CD8-positive, alpha-beta memory T cell (primary cell): ENCODE data around the gene POLD4. TPM values are rescaled to one million over a fixed set of nuclear protein-coding genes. Genes with fewer than 3 reads are reported as not detected.
"Not testable (repeated sequence)": the region's sequence is repeated elsewhere in the genome, so short reads cannot be mapped to it uniquely, and the experiment has no call there.

ENCODE experiments used
- CTCF ChIA-PET: fragments of 350-600 bp; sonication (Branson Sonifier 250); formaldehyde crosslinking; loops from one replicate; lab custom pipeline; 2021; ENCODE audit warnings: antibody characterized with exemption; lab: Charles Lee
- POLR2A ChIA-PET: fragments of 350-600 bp; sonication (Branson Sonifier 250); formaldehyde crosslinking; loops from one replicate; lab custom pipeline; 2021; ENCODE audit warnings: antibody characterized with exemption; lab: Charles Lee
- DNase-seq, 5 donors: peaks; one replicate each; pipeline versions ENCODE4 v3.0.0 to v3.0.0-alpha.2; 2020 to 2022; ENCODE audit warnings: mixed read lengths in 1 of 5
- H3K27ac ChIP-seq: one replicate; pipeline ENCODE4 v1.7.0; 2013; ENCODE audit warnings: low read depth, mild to moderate bottlenecking, low read length, moderate library complexity
- H3K27me3 ChIP-seq: 2 replicates; pipeline ENCODE4 v1.7.0; 2013; ENCODE audit warnings: low read length, mild to moderate bottlenecking; ENCODE audit not compliant: insufficient read depth, poor library complexity, severe bottlenecking
- H3K36me3 ChIP-seq: 2 replicates; pipeline ENCODE4 v1.7.0; 2013; ENCODE audit warnings: mild to moderate bottlenecking, low read length, moderate library complexity; ENCODE audit not compliant: insufficient read depth
- H3K4me1 ChIP-seq: 2 replicates; pipeline ENCODE4 v1.7.0; 2013; ENCODE audit warnings: mild to moderate bottlenecking, low read length, moderate library complexity; ENCODE audit not compliant: insufficient read depth
- H3K4me3 ChIP-seq: 2 replicates; pipeline ENCODE4 v1.7.0; 2013; ENCODE audit warnings: mild to moderate bottlenecking, low read length
- H3K9me3 ChIP-seq: 2 replicates; pipeline ENCODE4 v1.7.0; 2013; ENCODE audit warnings: mild to moderate bottlenecking, low read length
- H3K27ac Mint-ChIP-seq, 8 donors: one replicate each; pipeline ENCODE4 v1.8.0; 2020 to 2021; ENCODE audit warnings: mixed read lengths in 8 of 8, mild to moderate bottlenecking in 6 of 8, inconsistent platforms in 3 of 8, moderate library complexity in 3 of 8
- H3K27me3 Mint-ChIP-seq, 2 donors: one replicate each; pipeline ENCODE4 v1.8.0; 2020 to 2021; ENCODE audit warnings: mixed read lengths in 2 of 2, mild to moderate bottlenecking in 1 of 2, moderate library complexity in 1 of 2
- H3K36me3 Mint-ChIP-seq, 3 donors: one replicate each; pipeline ENCODE4 v1.8.0; 2020 to 2021; ENCODE audit warnings: mixed read lengths in 3 of 3, inconsistent platforms in 1 of 3, mild to moderate bottlenecking in 1 of 3
- H3K4me1 Mint-ChIP-seq, 3 donors: one replicate each; pipeline ENCODE4 v1.8.0; 2020 to 2021; ENCODE audit warnings: mixed read lengths in 3 of 3, inconsistent platforms in 1 of 3, mild to moderate bottlenecking in 1 of 3
- H3K4me3 Mint-ChIP-seq, 7 donors: one replicate each; pipeline ENCODE4 v1.8.0; 2020 to 2021; ENCODE audit warnings: mixed read lengths in 7 of 7, mild to moderate bottlenecking in 6 of 7, moderate library complexity in 4 of 7, inconsistent platforms in 2 of 7
- H3K9me3 Mint-ChIP-seq, 5 donors: one replicate each; pipeline ENCODE4 v1.8.0; 2020 to 2022; ENCODE audit warnings: mixed read lengths in 5 of 5, mild to moderate bottlenecking in 3 of 5, moderate library complexity in 2 of 5, inconsistent platforms in 1 of 5
- polyA plus RNA-seq: library from polyadenylated mRNA; unstranded; fragments of 300-500 nt; fragmentation: Illumina TruSeq; gene quantifications from one replicate; pipeline ENCODE4 v1.2.3, GENCODE V29; 2021
- total RNA-seq, 2 experiments: library from RNA; stranded (reverse); gene quantifications; one replicate each; pipeline ENCODE4 v1.2.3, GENCODE V29; 2021

The POLD4 gene
- total RNA-seq: 10 to 100 TPM; 32.3 to 37.8 TPM
- 91.2 TPM for polyA plus RNA-seq

- Mint-ChIP-seq H3K27ac (peak within 1 kb of the TSS; percentile 97 to 99 (median 98)), H3K4me1 (peaks cover 35 to 69% (median 55%) of the 10 kb centered on the region in 3 donors), H3K4me3 (peak within 1 kb of the TSS; percentile 92 to 98 (median 95)), H3K27me3 (no peaks in the 10 kb centered on the region), H3K9me3 (no peaks in the 10 kb centered on the region), H3K36me3 (peaks cover 0 to 12% (median 2%) of the 10 kb centered on the region in 3 donors)
- H3K36me3 ChIP-seq: no peaks in the 10 kb centered on the region
- no peaks in the 10 kb centered on the region for H3K27me3 ChIP-seq
- CTCF ChIA-PET: interaction anchor here (0.6 to 19.6 kb wide), 14 partner anchors 11 to 152 kb away, joined by 3 to 860 read pairs (median 7); partner anchors contain the start of genes CLCF1, PITPNM1, PPP1CA and PTPRCAP
- peaks cover 50% of the 10 kb centered on the region for H3K4me1 ChIP-seq
- H3K9me3 ChIP-seq: no peaks in the 10 kb centered on the region
- H3K4me3 ChIP-seq: peak within 1 kb of the TSS; percentile 96
- POLR2A ChIA-PET: interaction anchor here (0.5 to 4.1 kb wide), 29 partner anchors 9 to 791 kb away, joined by 3 to 51 read pairs (median 5); partner anchors contain the start of genes AIP, ANKRD13D, CLCF1 and KDM2A
- peak within 1 kb of the TSS; percentile 96 for H3K27ac ChIP-seq
- peak; percentile 92 to 97 (median 96) for DNase-seq
Observed at GRCh38 chr11:67353317-67354074, at the start of gene POLD4. Gene POLD4 (minus strand): TSS chr11:67353546. CDS start chr11:67353399, 147 bp downstream.

GRCh38 chr11:67403085-67403484 is 49.7 kb upstream of the POLD4 start:
- not testable (repeated sequence) for H3K27me3 ChIP-seq, H3K9me3 ChIP-seq, DNase-seq, H3K27me3 Mint-ChIP-seq, H3K9me3 Mint-ChIP-seq
- H3K4me3 Mint-ChIP-seq: peak overlapping the region; percentile 95 to 99 (median 98)
- POLR2A ChIA-PET: interaction anchor here (0.5 to 5.6 kb wide), 18 partner anchors 10 to 1842 kb away, joined by 3 to 203 read pairs (median 9); partner anchors contain the start of genes AIP, POLD4, PTPRCAP and RAD9A
- Histone ChIP-seq H3K27ac (peak overlapping the region; percentile 67), H3K4me3 (peak overlapping the region; percentile 82), H3K4me1 (peaks cover 75% of the 10 kb centered on the region), H3K36me3 (peaks cover 27% of the 10 kb centered on the region)
- CTCF ChIA-PET: interaction anchor here (1.3 to 5.7 kb wide), 13 partner anchors 11 to 104 kb away, joined by 3 to 108 read pairs (median 14); partner anchors contain the start of genes AIP, CARNS1, CDK2AP2 and PITPNM1
- H3K27ac Mint-ChIP-seq: peak overlapping the region; percentile 82 to 99 (median 93)
- peaks cover 43 to 82% (median 56%) of the 10 kb centered on the region in 3 donors for H3K4me1 Mint-ChIP-seq
- H3K36me3 Mint-ChIP-seq: peaks cover 8 to 67% (median 9%) of the 10 kb centered on the region in 3 donors

DNA sequence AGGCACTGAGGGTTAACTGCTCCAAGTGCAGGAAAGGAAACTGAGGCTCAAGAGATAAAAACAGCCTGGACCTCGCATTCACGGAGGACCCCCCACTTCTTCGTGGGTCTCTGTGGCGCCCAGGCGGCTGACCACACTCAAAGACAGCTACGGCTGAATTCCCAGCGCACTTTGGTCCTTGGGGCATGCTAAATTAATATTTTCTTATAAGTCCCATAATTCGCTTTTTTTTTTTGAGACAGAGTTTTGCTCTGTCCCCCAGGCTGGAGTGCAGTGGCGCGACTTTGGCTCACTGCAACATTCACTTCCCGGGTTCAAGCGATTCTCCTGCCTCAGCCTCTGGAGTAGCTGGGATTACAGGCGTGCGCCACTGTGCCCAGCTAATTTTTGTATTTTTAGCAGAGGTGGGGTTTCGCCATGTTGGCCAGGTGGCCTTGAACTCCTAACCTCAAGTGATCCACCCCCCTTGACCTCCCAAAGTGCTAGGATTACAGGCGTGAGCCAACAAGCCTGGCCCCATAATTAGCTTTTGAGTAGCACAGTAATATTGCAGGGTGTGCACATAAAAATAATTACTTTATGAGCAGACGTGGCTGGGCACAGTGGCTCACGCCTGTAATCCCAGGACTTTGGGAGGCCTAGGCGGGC is 49.0 kb upstream of the POLD4 start:
- POLR2A ChIA-PET: interaction anchor here (0.7 to 5.6 kb wide), 23 partner anchors 10 to 212 kb away, joined by 3 to 203 read pairs (median 8); partner anchors contain the start of genes AIP, ANKRD13D, CORO1B and POLD4
- DNase-seq: peak in 1 of 5 donors; percentile 47
- H3K9me3 Mint-ChIP-seq, H3K27me3 Mint-ChIP-seq, H3K9me3 ChIP-seq, H3K27me3 ChIP-seq: not testable (repeated sequence)
- peaks cover 41 to 82% (median 55%) of the 10 kb centered on the region in 3 donors for H3K4me1 Mint-ChIP-seq
- Histone ChIP-seq H3K27ac (peak overlapping the region; percentile 73), H3K4me3 (peak overlapping the region; percentile 82), H3K4me1 (peaks cover 74% of the 10 kb centered on the region), H3K36me3 (peaks cover 35% of the 10 kb centered on the region)
- H3K27ac Mint-ChIP-seq: peak overlapping the region; percentile 72 to 97 (median 86)
- CTCF ChIA-PET: interaction anchor here (1.1 to 7.2 kb wide), 26 partner anchors 10 to 212 kb away, joined by 3 to 108 read pairs (median 6); partner anchors contain the start of genes AIP, ANKRD13D, CARNS1 and CDK2AP2
- peak overlapping the region; percentile 79 to 99 (median 95) for H3K4me3 Mint-ChIP-seq
- peaks cover 6 to 69% (median 9%) of the 10 kb centered on the region in 3 donors for H3K36me3 Mint-ChIP-seq

DNA sequence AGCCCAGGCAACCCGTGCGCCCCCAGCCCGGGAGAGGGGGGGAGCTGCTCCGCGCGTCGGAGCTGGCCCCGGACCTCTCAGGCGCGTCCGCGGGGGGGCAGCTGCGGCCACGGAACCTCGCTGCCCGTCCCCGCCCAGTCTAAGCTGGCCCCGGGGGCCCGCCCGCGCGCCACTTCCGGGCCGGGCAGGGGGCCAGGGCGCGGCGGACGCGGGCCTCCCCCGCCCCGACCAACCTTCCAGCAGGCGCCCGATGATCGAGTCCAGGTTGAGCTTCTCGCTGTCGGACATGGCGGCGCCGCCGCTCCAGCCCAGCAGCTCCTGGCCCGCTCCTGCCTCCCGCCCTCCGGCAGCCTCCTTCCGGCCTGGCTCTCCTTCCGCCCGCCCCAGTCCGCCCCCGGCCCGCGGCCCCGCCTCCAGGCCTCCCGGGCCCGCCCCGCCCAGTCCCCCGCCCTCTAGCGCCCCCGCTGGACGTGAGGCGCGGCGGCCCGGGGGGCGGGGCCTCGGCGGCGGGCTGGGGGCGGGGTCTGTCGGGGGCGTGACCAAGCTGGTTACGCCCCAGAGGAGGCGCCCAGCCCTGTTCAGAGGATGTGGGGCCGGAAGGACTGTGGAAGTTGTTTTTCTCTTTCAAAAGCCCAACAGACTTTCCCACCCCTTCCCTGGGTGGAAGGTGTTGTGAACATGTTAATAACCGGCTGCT is 48.3 kb upstream of the POLD4 start, which contains the start of gene PPP1CA:
Gene PPP1CA, minus strand, starts transcription at position 364 of the 697 bp plus-strand sequence. Its CDS starts 76 bp downstream, at position 288.
- Mint-ChIP-seq H3K9me3 (no peaks in the 10 kb centered on the region), H3K4me3 (peak within 1 kb of the TSS; percentile 89 to 99 (median 95)), H3K4me1 (peaks cover 40 to 82% (median 53%) of the 10 kb centered on the region in 3 donors), H3K27ac (peak within 1 kb of the TSS; percentile 78 to 98 (median 93)), H3K36me3 (peaks cover 4 to 67% (median 10%) of the 10 kb centered on the region in 3 donors), H3K27me3 (no peaks in the 10 kb centered on the region)
- DNase-seq: peak; percentile 87 to 93 (median 92)
- Histone ChIP-seq H3K27ac (peak within 1 kb of the TSS; percentile 87), H3K4me1 (peaks cover 74% of the 10 kb centered on the region), H3K9me3 (no peaks in the 10 kb centered on the region), H3K27me3 (no peaks in the 10 kb centered on the region), H3K36me3 (peaks cover 36% of the 10 kb centered on the region), H3K4me3 (peak within 1 kb of the TSS; percentile 88)
- ChIA-PET POLR2A (interaction anchor here (0.7 to 5.6 kb wide), 24 partner anchors 9 to 443 kb away, joined by 3 to 203 read pairs (median 6); partner anchors contain the start of genes AIP, ANKRD13D, CLCF1 and CORO1B), CTCF (interaction anchor here (0.7 to 7.2 kb wide), 35 partner anchors 9 to 212 kb away, joined by 3 to 108 read pairs (median 5); partner anchors contain the start of genes AIP, ANKRD13D, CARNS1 and GPR152)

- peaks cover 73% of the 10 kb centered on the region for H3K4me1 ChIP-seq
- H3K4me3 ChIP-seq: peak overlapping the region; percentile 88
- H3K27ac ChIP-seq: peak overlapping the region; percentile 87
- POLR2A ChIA-PET: interaction anchor here (0.9 to 5.6 kb wide), 20 partner anchors 9 to 443 kb away, joined by 3 to 203 read pairs (median 7); partner anchors contain the start of genes AIP, CLCF1, CORO1B and PC
- Mint-ChIP-seq H3K36me3 (peaks cover 4 to 65% (median 10%) of the 10 kb centered on the region in 3 donors), H3K27ac (peak overlapping the region; percentile 78 to 98 (median 90)), H3K27me3 (no peaks in the 10 kb centered on the region), H3K4me3 (peak overlapping the region; percentile 87 to 99 (median 90)), H3K9me3 (no peaks in the 10 kb centered on the region), H3K4me1 (peaks cover 35 to 81% (median 51%) of the 10 kb centered on the region in 3 donors)
- peaks cover 36% of the 10 kb centered on the region for H3K36me3 ChIP-seq
- CTCF ChIA-PET: interaction anchor here (0.7 to 7.2 kb wide), 33 partner anchors 9 to 213 kb away, joined by 3 to 108 read pairs (median 5); partner anchors contain the start of genes AIP, ANKRD13D, CARNS1 and GPR152
- H3K27me3 ChIP-seq: no peaks in the 10 kb centered on the region
- H3K9me3 ChIP-seq: no peaks in the 10 kb centered on the region
- no peak for DNase-seq
Observed at GRCh38 chr11:67400942-67401494, 47.7 kb upstream of the POLD4 start.

- H3K27ac Mint-ChIP-seq: peak overlapping the region; percentile 78 to 98 (median 90)
- no peak for DNase-seq
- CTCF ChIA-PET: interaction anchor here (0.8 to 7.2 kb wide), 18 partner anchors 8 to 133 kb away, joined by 3 to 108 read pairs (median 12); partner anchors contain the start of genes AIP, ANKRD13D, CARNS1 and PITPNM1
- no peaks in the 10 kb centered on the region for H3K27me3 Mint-ChIP-seq
- H3K36me3 Mint-ChIP-seq: peaks cover 4 to 65% (median 10%) of the 10 kb centered on the region in 3 donors
- no peaks in the 10 kb centered on the region for H3K9me3 Mint-ChIP-seq
- Histone ChIP-seq H3K4me3 (peak overlapping the region; percentile 88), H3K9me3 (no peaks in the 10 kb centered on the region), H3K27me3 (no peaks in the 10 kb centered on the region), H3K36me3 (peaks cover 30% of the 10 kb centered on the region), H3K4me1 (peaks cover 67% of the 10 kb centered on the region), H3K27ac (peak overlapping the region; percentile 87)
- peak overlapping the region; percentile 87 to 99 (median 90) for H3K4me3 Mint-ChIP-seq
- peaks cover 32 to 76% (median 48%) of the 10 kb centered on the region in 3 donors for H3K4me1 Mint-ChIP-seq
- POLR2A ChIA-PET: interaction anchor here (0.8 to 5.6 kb wide), 14 partner anchors 8 to 442 kb away, joined by 3 to 203 read pairs (median 8); partner anchors contain the start of genes AIP, CLCF1, PC and PITPNM1
Observed at GRCh38 chr11:67400251-67400941, 47.0 kb upstream of the POLD4 start.
